ENCODE measurements around the gene PTPRM.

PTPRM gene

DNA sequence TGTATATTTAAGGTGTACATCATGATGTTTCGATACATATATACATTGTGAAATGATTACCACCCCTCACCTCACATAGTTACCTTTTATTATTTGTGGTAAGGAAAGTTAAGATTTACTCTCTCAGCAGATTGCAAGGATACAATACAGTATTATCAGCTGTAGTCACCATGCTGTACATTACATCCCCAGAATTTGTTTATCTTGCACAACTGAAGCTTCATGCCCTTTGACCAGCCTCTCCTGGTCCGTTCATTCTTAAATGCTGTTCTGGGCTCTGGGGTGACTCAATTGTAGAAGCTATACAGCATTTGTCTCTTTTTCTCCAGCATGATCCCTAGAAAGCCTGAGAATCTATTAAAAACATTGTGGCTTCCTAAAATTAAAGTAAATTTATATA, 90.8 kb downstream of the PTPRM start:
- Histone ChIP-seq H3K4me3 (ENCODE audit: low read depth in 1 of 2, low read length in 2 of 2) (no peak overlapping the region), H3K36me3 (ENCODE audit: insufficient read depth, low read length) (peaks cover under 1% of the 10 kb centered on the region), H3K4me1 (ENCODE audit: insufficient read depth, low read length) (no peaks in the 10 kb centered on the region), H3K9ac (ENCODE audit: low read length) (no peak overlapping the region), H3K9me3 (ENCODE audit: low read length) (no peaks in the 10 kb centered on the region), H3K27me3 (ENCODE audit: control insufficient read depth in 1 of 2, insufficient read depth in 2 of 2, low read length in 2 of 2) (no peaks in the 10 kb centered on the region), H3K27ac (ENCODE audit: low read depth, low read length) (no peak overlapping the region)

- Histone ChIP-seq H3K4me1 (ENCODE audit: insufficient read depth, low read length) (no peaks in the 10 kb centered on the region), H3K9me3 (ENCODE audit: low read length) (no peaks in the 10 kb centered on the region), H3K36me3 (ENCODE audit: insufficient read depth, low read length) (peaks cover 6% of the 10 kb centered on the region), H3K4me3 (ENCODE audit: low read depth in 1 of 2, low read length in 2 of 2) (no peak overlapping the region), H3K27ac (ENCODE audit: low read depth, low read length) (no peak overlapping the region), H3K9ac (ENCODE audit: low read length) (no peak overlapping the region), H3K27me3 (ENCODE audit: control insufficient read depth in 1 of 2, insufficient read depth in 2 of 2, low read length in 2 of 2) (no peaks in the 10 kb centered on the region)
Observed at GRCh38 chr18:7658701-7659100, 91.6 kb downstream of the PTPRM start.

- Histone ChIP-seq H3K9ac (ENCODE audit: low read length) (no peak overlapping the region), H3K27ac (ENCODE audit: low read depth, low read length) (no peak overlapping the region), H3K4me3 (ENCODE audit: low read depth in 1 of 2, low read length in 2 of 2) (no peak overlapping the region), H3K4me1 (ENCODE audit: insufficient read depth, low read length) (no peaks in the 10 kb centered on the region), H3K36me3 (ENCODE audit: insufficient read depth, low read length) (peaks cover 6% of the 10 kb centered on the region), H3K27me3 (ENCODE audit: control insufficient read depth in 1 of 2, insufficient read depth in 2 of 2, low read length in 2 of 2) (no peaks in the 10 kb centered on the region), H3K9me3 (ENCODE audit: low read length) (no peaks in the 10 kb centered on the region)
Observed at GRCh38 chr18:7661207-7661606, 94.1 kb downstream of the PTPRM start.

DNA sequence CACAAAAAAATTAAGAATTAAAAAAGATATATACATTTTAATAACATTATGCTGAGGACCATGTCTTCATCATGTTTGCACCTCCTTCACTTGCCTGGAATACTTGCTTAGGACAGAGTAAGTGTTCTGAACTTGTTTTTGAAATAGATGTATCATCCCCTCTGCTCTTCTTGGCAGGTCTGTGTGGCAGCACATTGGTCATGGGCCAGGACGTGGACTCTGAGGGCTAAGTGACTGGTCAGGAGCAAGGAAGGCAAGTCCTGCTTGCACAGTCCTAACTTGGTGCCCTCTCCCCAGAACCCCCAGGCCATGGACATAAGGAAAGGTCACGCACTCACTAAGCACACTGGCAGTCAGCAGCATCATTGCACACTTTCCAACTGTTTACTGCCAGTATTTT, 95.8 kb downstream of the PTPRM start:
- Histone ChIP-seq H3K27me3 (ENCODE audit: control insufficient read depth in 1 of 2, insufficient read depth in 2 of 2, low read length in 2 of 2) (no peaks in the 10 kb centered on the region), H3K9me3 (ENCODE audit: low read length) (no peaks in the 10 kb centered on the region), H3K36me3 (ENCODE audit: insufficient read depth, low read length) (peaks cover 6% of the 10 kb centered on the region), H3K9ac (ENCODE audit: low read length) (no peak overlapping the region), H3K27ac (ENCODE audit: low read depth, low read length) (no peak overlapping the region), H3K4me1 (ENCODE audit: insufficient read depth, low read length) (no peaks in the 10 kb centered on the region), H3K4me3 (ENCODE audit: low read depth in 1 of 2, low read length in 2 of 2) (no peak overlapping the region)

DNA sequence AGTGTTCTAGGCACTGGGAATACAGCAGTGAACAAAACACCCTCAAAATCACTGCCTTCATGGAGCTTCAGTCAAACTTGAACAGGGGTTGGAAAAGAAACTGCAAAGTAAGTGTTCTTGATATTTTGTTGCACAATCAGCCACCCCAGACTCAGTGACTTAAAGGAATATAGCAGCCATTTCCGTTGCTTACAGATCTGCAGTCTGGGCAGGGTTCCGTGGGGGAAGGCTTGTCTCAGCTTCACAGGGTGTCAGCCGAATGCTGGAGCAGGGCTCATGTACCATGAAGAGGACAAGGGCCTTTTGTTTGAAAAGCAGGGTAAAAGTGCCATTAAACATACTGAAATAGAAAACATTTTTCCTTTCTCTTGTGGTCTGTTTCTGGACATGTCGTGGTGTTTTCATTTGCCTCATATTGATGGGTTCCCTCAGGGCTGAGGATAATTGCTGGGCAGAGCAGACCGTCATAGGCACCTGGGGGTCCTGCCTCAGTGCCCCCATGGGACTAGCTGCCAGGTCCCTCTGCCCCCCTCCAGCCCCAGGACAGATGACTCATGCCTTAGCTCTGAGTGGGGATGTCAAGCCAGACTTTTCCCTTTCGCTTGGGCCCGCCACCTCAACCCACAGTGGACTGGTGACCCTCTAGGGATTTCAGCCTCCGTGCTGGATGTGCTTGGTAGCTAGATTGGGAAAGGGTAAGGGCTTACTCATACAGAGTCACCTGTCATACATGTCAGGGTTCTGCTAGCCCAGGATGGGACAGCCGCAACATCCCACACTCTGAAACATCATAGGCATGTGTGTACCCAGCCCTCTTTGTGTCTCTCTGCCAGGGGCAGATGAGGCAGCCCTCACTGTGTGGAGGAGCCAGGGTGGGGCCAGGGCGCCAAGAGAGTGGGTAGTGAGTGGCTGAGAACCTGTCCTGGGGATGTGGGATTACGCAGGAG, 96.5 kb downstream of the PTPRM start:
- Histone ChIP-seq H3K9ac (ENCODE audit: low read length) (no peak overlapping the region), H3K9me3 (ENCODE audit: low read length) (no peaks in the 10 kb centered on the region), H3K36me3 (ENCODE audit: insufficient read depth, low read length) (peaks cover 6% of the 10 kb centered on the region), H3K27me3 (ENCODE audit: control insufficient read depth in 1 of 2, insufficient read depth in 2 of 2, low read length in 2 of 2) (no peaks in the 10 kb centered on the region), H3K4me1 (ENCODE audit: insufficient read depth, low read length) (no peaks in the 10 kb centered on the region), H3K4me3 (ENCODE audit: low read depth in 1 of 2, low read length in 2 of 2) (no peak overlapping the region), H3K27ac (ENCODE audit: low read depth, low read length) (no peak overlapping the region)

- Histone ChIP-seq H3K9ac (ENCODE audit: low read length) (no peak overlapping the region), H3K4me1 (ENCODE audit: insufficient read depth, low read length) (no peaks in the 10 kb centered on the region), H3K27me3 (ENCODE audit: control insufficient read depth in 1 of 2, insufficient read depth in 2 of 2, low read length in 2 of 2) (no peaks in the 10 kb centered on the region), H3K36me3 (ENCODE audit: insufficient read depth, low read length) (peaks cover 6% of the 10 kb centered on the region), H3K9me3 (ENCODE audit: low read length) (no peaks in the 10 kb centered on the region), H3K4me3 (ENCODE audit: low read depth in 1 of 2, low read length in 2 of 2) (no peak overlapping the region), H3K27ac (ENCODE audit: low read depth, low read length) (no peak overlapping the region)
Observed at GRCh38 chr18:7666195-7666776, 99.2 kb downstream of the PTPRM start.

GRCh38 chr18:7668392-7668791, 101.3 kb downstream of the PTPRM start:
- Histone ChIP-seq H3K9me3 (ENCODE audit: low read length) (no peaks in the 10 kb centered on the region), H3K27me3 (ENCODE audit: control insufficient read depth in 1 of 2, insufficient read depth in 2 of 2, low read length in 2 of 2) (no peaks in the 10 kb centered on the region), H3K4me1 (ENCODE audit: insufficient read depth, low read length) (no peaks in the 10 kb centered on the region), H3K9ac (ENCODE audit: low read length) (no peak overlapping the region), H3K36me3 (ENCODE audit: insufficient read depth, low read length) (peaks cover under 1% of the 10 kb centered on the region), H3K27ac (ENCODE audit: low read depth, low read length) (no peak overlapping the region), H3K4me3 (ENCODE audit: low read depth in 1 of 2, low read length in 2 of 2) (no peak overlapping the region)

DNA sequence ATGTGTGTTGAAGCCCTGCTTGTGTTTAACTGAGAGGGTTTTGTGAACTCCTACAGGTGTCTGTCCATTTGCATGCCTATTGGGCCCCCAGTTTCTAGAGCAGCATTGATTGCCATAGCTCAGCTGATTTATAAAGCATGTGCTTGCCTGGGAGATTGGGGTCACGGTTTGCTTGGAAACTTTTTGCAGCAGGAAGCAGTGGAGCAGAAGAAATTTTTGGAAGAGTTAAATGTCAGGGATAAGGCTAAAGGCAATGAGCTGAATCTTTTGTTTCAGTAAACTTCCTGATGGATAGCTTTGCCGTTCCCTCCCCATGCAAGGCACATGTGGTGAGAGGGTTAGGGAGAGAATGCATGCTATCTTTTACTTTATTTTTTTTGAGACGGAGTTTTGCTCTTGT, 102.2 kb downstream of the PTPRM start:
- Histone ChIP-seq H3K9me3 (ENCODE audit: low read length) (no peaks in the 10 kb centered on the region), H3K36me3 (ENCODE audit: insufficient read depth, low read length) (no peaks in the 10 kb centered on the region), H3K27ac (ENCODE audit: low read depth, low read length) (no peak overlapping the region), H3K4me3 (ENCODE audit: low read depth in 1 of 2, low read length in 2 of 2) (no peak overlapping the region), H3K27me3 (ENCODE audit: control insufficient read depth in 1 of 2, insufficient read depth in 2 of 2, low read length in 2 of 2) (no peaks in the 10 kb centered on the region), H3K9ac (ENCODE audit: low read length) (no peak overlapping the region), H3K4me1 (ENCODE audit: insufficient read depth, low read length) (no peaks in the 10 kb centered on the region)

- Histone ChIP-seq H3K27ac (ENCODE audit: low read depth, low read length) (no peak overlapping the region), H3K4me1 (ENCODE audit: insufficient read depth, low read length) (no peaks in the 10 kb centered on the region), H3K9me3 (ENCODE audit: low read length) (no peaks in the 10 kb centered on the region), H3K4me3 (ENCODE audit: low read depth in 1 of 2, low read length in 2 of 2) (no peak overlapping the region), H3K36me3 (ENCODE audit: insufficient read depth, low read length) (no peaks in the 10 kb centered on the region), H3K27me3 (ENCODE audit: control insufficient read depth in 1 of 2, insufficient read depth in 2 of 2, low read length in 2 of 2) (no peaks in the 10 kb centered on the region), H3K9ac (ENCODE audit: low read length) (no peak overlapping the region)
Observed at GRCh38 chr18:7671105-7671504, 104.0 kb downstream of the PTPRM start.

- Histone ChIP-seq H3K9ac (ENCODE audit: low read length) (no peak overlapping the region), H3K27me3 (ENCODE audit: control insufficient read depth in 1 of 2, insufficient read depth in 2 of 2, low read length in 2 of 2) (no peaks in the 10 kb centered on the region), H3K9me3 (ENCODE audit: low read length) (no peaks in the 10 kb centered on the region), H3K36me3 (ENCODE audit: insufficient read depth, low read length) (no peaks in the 10 kb centered on the region), H3K4me1 (ENCODE audit: insufficient read depth, low read length) (peaks cover 5% of the 10 kb centered on the region), H3K27ac (ENCODE audit: low read depth, low read length) (no peak overlapping the region), H3K4me3 (ENCODE audit: low read depth in 1 of 2, low read length in 2 of 2) (no peak overlapping the region)
Observed at GRCh38 chr18:7676253-7676873, 109.2 kb downstream of the PTPRM start.

GRCh38 chr18:7677001-7677400, 109.9 kb downstream of the PTPRM start:
- no peaks in the 10 kb centered on the region for H3K27me3 ChIP-seq (ENCODE audit: control insufficient read depth in 1 of 2, insufficient read depth in 2 of 2, low read length in 2 of 2)
- no peak overlapping the region for H3K9ac ChIP-seq (ENCODE audit: low read length)
- no peaks in the 10 kb centered on the region for H3K9me3 ChIP-seq (ENCODE audit: low read length)
- peaks cover 5% of the 10 kb centered on the region for H3K4me1 ChIP-seq (ENCODE audit: insufficient read depth, low read length)
- H3K36me3 ChIP-seq (ENCODE audit: insufficient read depth, low read length): no peaks in the 10 kb centered on the region
- no peak overlapping the region for H3K27ac ChIP-seq (ENCODE audit: low read depth, low read length)
- no peak overlapping the region for H3K4me3 ChIP-seq (ENCODE audit: low read depth in 1 of 2, low read length in 2 of 2)
